Keratinocyte (primary cell): ENCODE data around the gene SRCIN1. TPM values are rescaled to one million over a fixed set of nuclear protein-coding genes. Genes with fewer than 3 reads are reported as not detected.

Experiments
- DNase-seq: peaks from one replicate; pipeline ENCODE4 v3.0.0-alpha.2; 2011; ENCODE audit warnings: low read depth, missing footprints, low spot score
- FAIRE-seq: peaks from 2 replicates; lab custom pipeline; 2011; peaks lifted over from hg19 to GRCh38; lab: Jason Lieb, UNC
- H2AFZ ChIP-seq: 2 replicates; pipeline ENCODE4 v1.6.0; 2012; ENCODE audit warnings: low read length, control low read depth, inconsistent platforms; ENCODE audit not compliant: control insufficient read depth
- H3K27ac ChIP-seq: 2 replicates; pipeline ENCODE4 v1.5.1; 2011; ENCODE audit warnings: low read length; ENCODE audit not compliant: control insufficient read depth, insufficient read depth
- H3K27me3 ChIP-seq: 3 replicates; pipeline ENCODE4 v1.6.0; 2011; ENCODE audit warnings: low read length; ENCODE audit not compliant: control insufficient read depth, insufficient read depth; ENCODE audit errors: extremely low read depth
- H3K36me3 ChIP-seq, 2 experiments: 2 replicates in 1 of 2; 3 replicates in 1 of 2; pipeline ENCODE4 v1.5.1; 2011; ENCODE audit warnings: low read length in 2 of 2, mild to moderate bottlenecking in 1 of 2; ENCODE audit not compliant: control insufficient read depth in 2 of 2, insufficient read depth in 2 of 2; ENCODE audit errors: extremely low read depth in 1 of 2
- H3K4me1 ChIP-seq: 3 replicates; pipeline ENCODE4 v1.5.1; 2011; ENCODE audit warnings: low read length; ENCODE audit not compliant: control insufficient read depth, insufficient read depth; ENCODE audit errors: extremely low read depth
- H3K4me2 ChIP-seq: 3 replicates; pipeline ENCODE4 v1.6.0; 2011; ENCODE audit warnings: low read depth, low read length; ENCODE audit not compliant: control insufficient read depth, insufficient read depth; ENCODE audit errors: extremely low read depth
- H3K4me3 ChIP-seq, 3 experiments: fragments of 200-600 bp in 1 of 3; sonication (generic) in 1 of 3; 2 replicates in 2 of 3; 3 replicates in 1 of 3; pipeline ENCODE4 v1.5.1; 2011 to 2016; ENCODE audit warnings: low read length in 3 of 3, mild to moderate bottlenecking in 3 of 3, control low read depth in 2 of 3, inconsistent platforms in 1 of 3, low read depth in 1 of 3, mixed read lengths in 1 of 3, mixed run types in 1 of 3, moderate library complexity in 1 of 3; ENCODE audit not compliant: control insufficient read depth in 2 of 3, insufficient read depth in 2 of 3; ENCODE audit errors: extremely low read depth in 1 of 3
- H3K79me2 ChIP-seq: 2 replicates; pipeline ENCODE4 v1.6.0; 2012; ENCODE audit warnings: low read length; ENCODE audit not compliant: control insufficient read depth, insufficient read depth
- H3K9ac ChIP-seq: 3 replicates; pipeline ENCODE4 v1.6.0; 2011; ENCODE audit warnings: low read length; ENCODE audit not compliant: control insufficient read depth, insufficient read depth; ENCODE audit errors: extremely low read depth
- H3K9me1 ChIP-seq: 3 replicates; pipeline ENCODE4 v1.6.0; 2011; ENCODE audit warnings: low read length; ENCODE audit not compliant: control insufficient read depth, insufficient read depth; ENCODE audit errors: extremely low read depth
- H3K9me3 ChIP-seq: 2 replicates; pipeline ENCODE4 v1.5.1; 2012; ENCODE audit warnings: low read depth, low read length; ENCODE audit not compliant: control insufficient read depth
- H4K20me1 ChIP-seq: 3 replicates; pipeline ENCODE4 v1.6.0; 2011; ENCODE audit warnings: low read length; ENCODE audit not compliant: control insufficient read depth, insufficient read depth; ENCODE audit errors: extremely low read depth
- CTCF ChIP-seq, 3 experiments: IDR thresholded peaks in 1 of 3; conservative IDR thresholded peaks in 1 of 3; optimal IDR thresholded peaks in 1 of 3; 2 replicates in 2 of 3; 3 replicates in 1 of 3; pipeline versions ENCODE3 to v1.5.1; 2011; ENCODE audit warnings: low read length in 3 of 3, mild to moderate bottlenecking in 3 of 3, moderate library complexity in 2 of 3, control low read depth in 1 of 3, inconsistent platforms in 1 of 3; ENCODE audit not compliant: insufficient read depth in 2 of 3; ENCODE audit errors: extremely low read depth in 1 of 3
- EZH2 ChIP-seq: IDR thresholded peaks from one replicate; pipeline ENCODE4 v1.6.1; 2012; ENCODE audit warnings: inconsistent platforms, mild to moderate bottlenecking, low read length, moderate library complexity
- dilution Hi-C: fragments of 300-500 bp; cut with MboI; formaldehyde crosslinking; loops from one replicate; pipeline ENCODE4 v1.7.0; 2020; ENCODE audit warnings: low sequenced_read_pairs; ENCODE audit not compliant: extremely low pct_ligation_motif_present
- polyA plus RNA-seq, 5 experiments: library from polyadenylated mRNA; depleted of rRNA in 3 of 5; stranded (reverse) in 3 of 5; stranded (forward) in 1 of 5; unstranded in 1 of 5; fragments of >200 nt; gene quantifications; 1 replicate in 1 of 5; 2 replicates in 3 of 5; 3 replicates in 1 of 5; pipeline versions ENCODE4 v1.2.1 to v1.2.3, GENCODE V29; 2011 to 2012; ENCODE audit warnings: missing spikeins in 2 of 5, low read depth in 1 of 5, low replicate concordance in 1 of 5

Gene SRCIN1
- polyA plus RNA-seq, 1 donor (not counting 4 experiments of a cell fraction or from before 2014, with no cell fraction given) = 0.37 TPM

- Histone ChIP-seq H3K4me2 (no peak overlapping the region), H3K27ac (no peak overlapping the region), H3K4me3 (no peak overlapping the region), H3K9me1 (no peaks in the 10 kb centered on the region), H2AFZ (no peak overlapping the region), H4K20me1 (no peaks in the 10 kb centered on the region), H3K79me2 (no peaks in the 10 kb centered on the region), H3K4me1 (peaks cover 10% of the 10 kb centered on the region), H3K9me3 (no peaks in the 10 kb centered on the region), H3K36me3 (no peaks in the 10 kb centered on the region), H3K9ac (no peak overlapping the region), H3K27me3 (peaks cover 72% of the 10 kb centered on the region)
- TF ChIP-seq CTCF (optimal IDR thresholded peaks at IDR 0.05 in 1 of 3, IDR thresholded peaks at IDR 0.05 in 1 of 3, conservative IDR thresholded peaks at IDR 0.05 in 1 of 3; ENCODE audit: extremely low read depth in 1 of 3, insufficient read depth in 2 of 3, low read length in 3 of 3) (no peak), EZH2 (no peak)
- dilution Hi-C loops = no loop called here
- DNase-seq = no peak
- FAIRE-seq = no peak
These were observed 13.3 kb downstream of the SRCIN1 start for GRCh38 chr17:38592487-38592886.

GRCh38 chr17:38591759-38592241 lies 14.0 kb downstream of the SRCIN1 start:
- Histone ChIP-seq H3K27me3 (peaks cover 74% of the 10 kb centered on the region), H3K9ac (no peak overlapping the region)

More at GRCh38 chr17:38591759-38592241, 14.0 kb downstream of the SRCIN1 start:
- Histone ChIP-seq H3K36me3 (no peaks in the 10 kb centered on the region), H3K9me3 (no peaks in the 10 kb centered on the region), H3K4me2 (no peak overlapping the region), H3K79me2 (no peaks in the 10 kb centered on the region), H4K20me1 (no peaks in the 10 kb centered on the region), H2AFZ (no peak overlapping the region), H3K9me1 (no peaks in the 10 kb centered on the region), H3K4me3 (no peak overlapping the region), H3K4me1 (peaks cover 10% of the 10 kb centered on the region), H3K27ac (no peak overlapping the region)
- TF ChIP-seq CTCF (optimal IDR thresholded peaks at IDR 0.05 in 1 of 3, IDR thresholded peaks at IDR 0.05 in 1 of 3, conservative IDR thresholded peaks at IDR 0.05 in 1 of 3; ENCODE audit: extremely low read depth in 1 of 3, insufficient read depth in 2 of 3, low read length in 3 of 3) (no peak), EZH2 (no peak)
- FAIRE-seq (no peak), DNase-seq (no peak)
- dilution Hi-C loops = no loop called here
